ENCODE measurements around the gene VPS37C. TPM values are rescaled to one million over a fixed set of nuclear protein-coding genes. Genes with fewer than 3 reads are reported as not detected.

The VPS37C gene
- total RNA-seq, 1 donor = 15.5 TPM

DNA sequence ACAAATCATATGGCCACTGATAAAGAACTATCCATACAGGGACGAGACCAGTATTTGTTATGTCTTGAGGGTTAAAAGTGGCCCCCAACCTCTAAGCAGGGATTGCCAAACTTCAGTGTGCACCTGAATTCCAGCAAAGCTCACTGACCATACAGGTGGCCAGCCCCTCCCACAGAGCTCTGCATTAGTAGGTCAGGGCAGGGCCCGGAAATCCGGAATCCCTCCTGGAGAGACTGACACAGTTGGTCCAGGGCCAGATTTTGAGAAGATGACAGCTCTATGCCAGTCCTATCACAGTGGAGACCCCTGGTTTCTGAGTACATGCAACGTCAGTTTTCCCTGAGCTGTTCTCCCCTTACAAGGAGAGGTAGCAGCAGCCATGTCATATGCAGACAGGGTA, 20.8 kb downstream of the VPS37C start:
- no peak for DNase-seq (ENCODE audit: low read depth)
- TF ChIP-seq CTCF (IDR thresholded peaks at IDR 0.05; ENCODE audit: insufficient read depth, low read depth, low read length) = no peak
- H3K4me3 ChIP-seq (ENCODE audit: low read depth, low read length) = no peak overlapping the region

GRCh38 chr11:61139387-61139786, 21.8 kb downstream of the VPS37C start:
- DNase-seq (ENCODE audit: low read depth) = no peak
- H3K4me3 ChIP-seq (ENCODE audit: low read depth, low read length) = no peak overlapping the region

DNA sequence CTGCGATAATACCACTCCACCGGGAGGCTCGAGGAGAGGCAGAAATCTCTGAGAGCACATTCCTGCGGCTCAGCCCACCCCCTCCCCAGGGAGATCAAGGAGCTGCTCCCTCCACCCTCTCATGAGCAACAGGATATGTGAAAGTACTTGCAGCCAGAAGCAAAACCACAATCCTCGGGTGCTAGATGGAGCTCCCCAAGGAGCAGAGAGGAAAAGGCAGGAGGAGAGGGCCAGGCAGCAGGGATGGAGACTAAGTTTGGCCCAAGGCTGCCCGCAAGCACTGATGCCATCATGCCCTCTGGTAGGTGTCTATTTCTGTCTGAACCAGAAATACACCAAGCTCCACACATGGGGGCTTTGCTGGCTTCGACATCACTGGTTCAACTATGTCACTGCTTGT, 22.3 kb downstream of the VPS37C start:
- TF ChIP-seq CTCF (IDR thresholded peaks at IDR 0.05; ENCODE audit: insufficient read depth, low read depth, low read length) = no peak
- no peak overlapping the region for H3K4me3 ChIP-seq (ENCODE audit: low read depth, low read length)
- DNase-seq (ENCODE audit: low read depth) = peak; percentile 76

More at GRCh38 chr11:61139387-61139786, 21.8 kb downstream of the VPS37C start:
- no peak for TF ChIP-seq CTCF (IDR thresholded peaks at IDR 0.05; ENCODE audit: insufficient read depth, low read depth, low read length)

- TF ChIP-seq CTCF (IDR thresholded peaks at IDR 0.05; ENCODE audit: insufficient read depth, low read depth, low read length) = no peak
- DNase-seq (ENCODE audit: low read depth) = no peak
- no peak overlapping the region for H3K4me3 ChIP-seq (ENCODE audit: low read depth, low read length)
Observed at GRCh38 chr11:61134801-61135257, 26.4 kb downstream of the VPS37C start.

DNA sequence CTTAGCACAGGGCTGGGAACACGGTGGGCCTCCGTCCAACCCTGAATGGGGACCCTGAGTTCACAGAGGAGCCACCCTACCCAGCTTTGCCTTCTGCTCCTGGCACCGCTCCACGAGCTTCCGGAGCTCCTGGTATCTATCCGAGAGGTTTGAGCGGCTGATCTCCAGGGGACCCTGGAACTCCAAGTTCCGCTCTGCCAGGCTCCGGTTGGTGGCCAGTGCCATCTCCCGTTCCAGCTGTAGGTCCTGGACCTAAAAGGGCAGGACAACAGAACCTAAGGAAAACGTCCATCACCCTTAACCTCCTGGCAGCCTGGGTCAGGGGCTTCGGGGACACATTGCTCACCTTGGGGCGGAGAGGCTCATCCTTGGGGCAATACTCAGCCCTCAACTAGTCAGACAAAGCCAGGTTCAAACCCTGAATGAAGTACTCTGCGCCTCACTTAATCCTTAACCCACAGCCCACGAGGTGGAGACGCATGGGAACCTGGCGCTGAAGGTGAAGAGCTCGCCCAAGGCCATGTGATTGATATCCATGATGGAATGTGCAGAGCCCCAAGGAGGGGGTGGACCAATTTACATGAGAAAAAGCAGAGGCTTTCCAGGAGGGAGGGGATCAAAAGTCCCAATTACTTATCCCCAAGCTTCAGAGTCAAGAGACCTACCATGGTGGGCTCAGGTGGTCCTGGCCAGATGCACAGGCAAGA, 27.1 kb downstream of the VPS37C start:
- DNase-seq (ENCODE audit: low read depth) = no peak
- no peak overlapping the region for H3K4me3 ChIP-seq (ENCODE audit: low read depth, low read length)
- no peak for TF ChIP-seq CTCF (IDR thresholded peaks at IDR 0.05; ENCODE audit: insufficient read depth, low read depth, low read length)

DNA sequence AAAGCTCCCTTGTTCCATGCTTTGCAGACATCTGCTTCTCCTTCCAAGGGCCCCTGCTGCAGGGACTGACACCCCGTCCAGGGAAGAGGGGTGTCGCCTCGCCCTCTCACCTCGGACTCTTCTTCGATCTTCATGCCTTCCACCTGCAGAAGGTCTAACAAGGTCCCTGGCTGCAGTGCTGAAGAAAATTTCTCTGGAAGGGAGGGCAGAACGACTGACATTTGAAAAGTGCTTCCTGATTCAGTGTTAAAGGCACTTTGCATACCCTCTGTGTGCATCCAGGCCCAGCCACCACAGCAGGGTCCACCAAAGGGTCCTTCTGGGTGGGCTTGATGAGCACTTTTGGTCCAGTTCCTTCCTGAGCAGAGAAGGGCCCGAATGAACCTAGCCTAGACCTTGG, 28.1 kb downstream of the VPS37C start:
- TF ChIP-seq CTCF (IDR thresholded peaks at IDR 0.05; ENCODE audit: insufficient read depth, low read depth, low read length) = no peak
- DNase-seq (ENCODE audit: low read depth) = no peak
- H3K4me3 ChIP-seq (ENCODE audit: low read depth, low read length) = no peak overlapping the region

- H3K4me3 ChIP-seq (ENCODE audit: low read depth, low read length) = no peak overlapping the region
- no peak for TF ChIP-seq CTCF (IDR thresholded peaks at IDR 0.05; ENCODE audit: insufficient read depth, low read depth, low read length)
- no peak for DNase-seq (ENCODE audit: low read depth)
Observed at GRCh38 chr11:61132646-61133045, 28.6 kb downstream of the VPS37C start.
